MCF 10A (cell line): ENCODE results near the gene UQCRC2. TPM values are rescaled to one million over a fixed set of nuclear protein-coding genes. Genes with fewer than 3 reads are reported as not detected.

Source experiments
- BruUV-seq: library from RNA; stranded (reverse); fragments of 400-500 nt; replicated peaks from 2 replicates; lab custom pipeline; 2021; lab: Mats Ljungman, UMichigan
- CTCF ChIA-PET: fragments of 300-600 bp; sonication (Branson Sonifier 250); formaldehyde crosslinking; extraction: SDS; loops from one replicate; lab custom pipeline; 2021; ENCODE audit warnings: antibody characterized with exemption, inconsistent platforms; lab: Yijun Ruan, JAX
- POLR2A ChIA-PET: fragments of 300-600, 350-650 bp; sonication (Branson Sonifier 250); formaldehyde crosslinking; extraction: SDS; loops from one replicate; lab custom pipeline; 2020; ENCODE audit warnings: antibody characterized with exemption, inconsistent platforms; lab: Yijun Ruan, JAX
- DNase-seq: peaks from one replicate; pipeline ENCODE4 v3.0.0-alpha.2; 2018; ENCODE audit not compliant: unreplicated experiment
- H3K27ac Mint-ChIP-seq: one replicate; pipeline ENCODE4 v1.8.0; 2022; ENCODE audit warnings: mild to moderate bottlenecking, low read depth, mixed read lengths; ENCODE audit not compliant: unreplicated experiment
- H3K27me3 Mint-ChIP-seq: one replicate; pipeline ENCODE4 v1.8.0; 2022; ENCODE audit warnings: mixed read lengths; ENCODE audit not compliant: insufficient read depth, unreplicated experiment
- H3K36me3 Mint-ChIP-seq: one replicate; pipeline ENCODE4 v1.8.0; 2022; ENCODE audit warnings: mild to moderate bottlenecking, moderate library complexity, mixed read lengths; ENCODE audit not compliant: insufficient read depth, unreplicated experiment
- H3K4me1 Mint-ChIP-seq: one replicate; pipeline ENCODE4 v1.8.0; 2022; ENCODE audit warnings: mixed read lengths; ENCODE audit not compliant: insufficient read depth, unreplicated experiment
- H3K4me3 Mint-ChIP-seq: one replicate; pipeline ENCODE4 v1.8.0; 2022; ENCODE audit warnings: mild to moderate bottlenecking, moderate library complexity, mixed read lengths; ENCODE audit not compliant: unreplicated experiment
- H3K9me3 Mint-ChIP-seq: one replicate; pipeline ENCODE4 v1.8.0; 2022; ENCODE audit warnings: mixed read lengths; ENCODE audit not compliant: unreplicated experiment
- CTCF ChIP-seq: fragments of 200-600 bp; IDR thresholded peaks from one replicate; pipeline ENCODE4 v1.8.0; 2022; ENCODE audit warnings: antibody characterized with exemption, mild to moderate bottlenecking; ENCODE audit not compliant: unreplicated experiment
- intact Hi-C: fragments of 100-400 bp; cut with micrococcal nuclease; formaldehyde crosslinking; loops from 2 replicates; pipeline ENCODE4 v1.14.1; 2022
- total RNA-seq: library from RNA; stranded (reverse); gene quantifications from 2 replicates; pipeline ENCODE4 v1.2.3, GENCODE V29; 2022

The UQCRC2 gene
- total RNA-seq, 1 experiment from 2014 or later: 199 TPM

GRCh38 chr16:21986692-21987246, 33.6 kb downstream of the UQCRC2 start:
- Mint-ChIP-seq H3K9me3 (no peaks in the 10 kb centered on the region), H3K27me3 (no peaks in the 10 kb centered on the region), H3K4me1 (no peaks in the 10 kb centered on the region), H3K27ac (no peak overlapping the region), H3K4me3 (no peak overlapping the region), H3K36me3 (peaks cover 43% of the 10 kb centered on the region)
- CTCF ChIA-PET: interaction anchor here (1.5 kb wide), 1 partner anchor 91 kb away, joined by 7 read pairs; no protein-coding TSS in a partner anchor
- POLR2A ChIA-PET: interaction anchor here (0.9 to 1.7 kb wide), 3 partner anchors 27 to 202 kb away, joined by 3 to 4 read pairs (median 3); no protein-coding TSS in a partner anchor
- no peak for DNase-seq
- intact Hi-C loops: no loop called here
- TF ChIP-seq CTCF: no peak
- BruUV-seq: no TSS peak

DNA sequence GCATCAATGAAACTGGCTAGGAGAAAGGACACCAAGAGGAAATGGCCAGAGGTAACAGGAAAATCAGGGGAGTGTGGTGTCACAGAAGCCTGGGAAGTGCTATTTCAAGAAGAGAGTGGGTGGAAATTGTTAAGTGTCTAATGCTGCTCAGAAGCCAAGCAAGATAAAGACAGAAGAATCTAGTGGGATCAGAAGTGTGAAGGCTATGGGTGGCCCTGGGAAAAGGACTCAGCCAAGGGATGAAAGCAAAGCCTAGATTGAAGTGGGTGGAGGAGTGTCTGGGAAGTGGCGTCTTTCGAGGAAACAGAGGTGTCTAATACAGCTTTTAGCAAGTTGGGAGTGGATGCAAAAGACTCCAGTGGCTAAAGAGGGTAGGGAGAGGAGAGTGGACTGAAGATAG, 34.3 kb downstream of the UQCRC2 start:
- Mint-ChIP-seq H3K27me3 (no peaks in the 10 kb centered on the region), H3K4me3 (no peak overlapping the region), H3K27ac (no peak overlapping the region), H3K36me3 (peaks cover 36% of the 10 kb centered on the region), H3K4me1 (no peaks in the 10 kb centered on the region), H3K9me3 (no peaks in the 10 kb centered on the region)
- BruUV-seq: no TSS peak
- no peak for TF ChIP-seq CTCF
- ChIA-PET CTCF (interaction anchor here (0.6 to 1.5 kb wide), 3 partner anchors 12 to 111 kb away, joined by 3 to 7 read pairs (median 4); no protein-coding TSS in a partner anchor), POLR2A (interaction anchor here (0.9 to 1.7 kb wide), 3 partner anchors 28 to 201 kb away, joined by 3 to 4 read pairs (median 3); no protein-coding TSS in a partner anchor)
- intact Hi-C loops: no loop called here
- DNase-seq: no peak

- Mint-ChIP-seq H3K36me3 (peaks cover 19% of the 10 kb centered on the region), H3K4me1 (no peaks in the 10 kb centered on the region), H3K9me3 (no peaks in the 10 kb centered on the region), H3K27ac (no peak overlapping the region), H3K4me3 (no peak overlapping the region), H3K27me3 (no peaks in the 10 kb centered on the region)
- intact Hi-C loops: no loop called here
- no peak for DNase-seq
- ChIA-PET POLR2A (interaction anchor here (1.1 to 1.8 kb wide), 5 partner anchors 8 to 89 kb away, joined by 3 to 6 read pairs (median 4); partner anchors contain the start of gene UQCRC2), CTCF (interaction anchor here (0.6 to 2.8 kb wide), 7 partner anchors 10 to 199 kb away, joined by 3 to 25 read pairs (median 7); no protein-coding TSS in a partner anchor)
- no peak for TF ChIP-seq CTCF
- BruUV-seq: no TSS peak
These were observed 36.0 kb downstream of the UQCRC2 start for GRCh38 chr16:21989133-21989532.

DNA sequence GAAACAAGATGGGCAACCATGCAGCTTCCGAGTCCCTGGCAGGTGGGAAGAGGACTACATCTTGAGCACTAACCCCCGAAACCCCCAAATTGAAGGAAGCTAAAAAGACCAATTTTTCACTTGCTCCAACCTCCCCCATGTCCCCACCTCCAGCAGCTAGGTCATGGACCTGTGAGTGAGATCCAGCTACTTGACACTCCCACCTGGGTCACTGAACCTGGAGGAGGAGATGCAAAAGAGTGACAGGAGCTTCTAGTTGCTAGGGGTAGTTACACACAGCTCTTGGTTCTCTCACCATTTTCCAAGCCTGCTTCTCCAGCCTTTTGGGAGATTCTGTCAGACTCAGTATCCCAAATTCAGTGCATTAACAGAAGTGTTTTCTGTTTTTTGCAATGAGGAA, 36.6 kb downstream of the UQCRC2 start:
- Mint-ChIP-seq H3K36me3 (peaks cover 13% of the 10 kb centered on the region), H3K27me3 (no peaks in the 10 kb centered on the region), H3K9me3 (no peaks in the 10 kb centered on the region), H3K4me3 (no peak overlapping the region), H3K4me1 (no peaks in the 10 kb centered on the region), H3K27ac (no peak overlapping the region)
- DNase-seq: no peak
- no peak for TF ChIP-seq CTCF
- intact Hi-C loops: no loop called here
- ChIA-PET CTCF (interaction anchor here (0.6 to 2.8 kb wide), 6 partner anchors 10 to 199 kb away, joined by 3 to 25 read pairs (median 14); no protein-coding TSS in a partner anchor), POLR2A (interaction anchor here (1.1 to 1.8 kb wide), 6 partner anchors 9 to 89 kb away, joined by 3 to 6 read pairs (median 4); partner anchors contain the start of gene UQCRC2)
- no TSS peak for BruUV-seq
